IPS DF 4.7 (cell line): ENCODE data around the gene FAM118B.

Experiments
- DNase-seq: peaks from one replicate; pipeline ENCODE4 v3.0.0-alpha.2; 2013; ENCODE audit warnings: low spot score; ENCODE audit errors: extremely low read depth

FAM118B gene

GRCh38 chr11:126211236-126212088 is at the start of gene FAM118B, which contains the start of gene RPUSD4:
Gene FAM118B, plus strand, starts transcription at chr11:126211782. Its CDS starts 23,220 bp downstream, at chr11:126235002.
Gene RPUSD4, minus strand, starts transcription at chr11:126211650. Its CDS starts 12 bp downstream, at chr11:126211638.
- DNase-seq: peak; percentile 68

GRCh38 chr11:126162306-126163030 is 49.1 kb upstream of the FAM118B start:
- DNase-seq: no peak

GRCh38 chr11:126163074-126163700 is 48.4 kb upstream of the FAM118B start:
- DNase-seq: no peak

- DNase-seq: no peak
Observed at GRCh38 chr11:126163779-126164178, 47.8 kb upstream of the FAM118B start.

- no peak for DNase-seq
Observed at GRCh38 chr11:126164781-126165180, 46.8 kb upstream of the FAM118B start.

GRCh38 chr11:126165311-126165720 is 46.3 kb upstream of the FAM118B start:
- no peak for DNase-seq

- DNase-seq: no peak
Observed at GRCh38 chr11:126165757-126166156, 45.8 kb upstream of the FAM118B start.

GRCh38 chr11:126166413-126166812 is 45.2 kb upstream of the FAM118B start:
- no peak for DNase-seq

GRCh38 chr11:126167488-126167887 is 44.1 kb upstream of the FAM118B start:
- no peak for DNase-seq

GRCh38 chr11:126169291-126169690 is 42.3 kb upstream of the FAM118B start:
- DNase-seq: no peak

- no peak for DNase-seq
Observed at GRCh38 chr11:126172596-126173038, 39.0 kb upstream of the FAM118B start.

- DNase-seq: no peak
Observed at GRCh38 chr11:126173257-126173656, 38.3 kb upstream of the FAM118B start.

- no peak for DNase-seq
Observed at GRCh38 chr11:126174816-126175215, 36.8 kb upstream of the FAM118B start.

GRCh38 chr11:126175393-126175792 is 36.2 kb upstream of the FAM118B start:
- DNase-seq: no peak

- DNase-seq: no peak
Observed at GRCh38 chr11:126176853-126177470, 34.6 kb upstream of the FAM118B start.

GRCh38 chr11:126181939-126182730 is 29.4 kb upstream of the FAM118B start:
- no peak for DNase-seq

- DNase-seq: no peak
Observed at GRCh38 chr11:126182787-126183445, 28.7 kb upstream of the FAM118B start.

GRCh38 chr11:126185259-126186024 is 26.1 kb upstream of the FAM118B start:
- no peak for DNase-seq

- no peak for DNase-seq
Observed at GRCh38 chr11:126186025-126186698, 25.4 kb upstream of the FAM118B start.
